GM12878 (cell line): Measurements from ENCODE around the gene ARGLU1. TPM values are rescaled to one million over a fixed set of nuclear protein-coding genes. Genes with fewer than 3 reads are reported as not detected.

ENCODE experiments used
- ATAC-seq: fragments of 200-7000 bp; cut with Tn5 transposase; 3 replicates; pipeline ENCODE4 v1.9.1; 2020; ENCODE audit warnings: mild to moderate bottlenecking, moderate library complexity
- BruUV-seq: library from RNA; stranded (reverse); fragments of 400-500 nt; replicated peaks from 2 replicates; lab custom pipeline; 2021; lab: Mats Ljungman, UMichigan
- CTCF ChIA-PET: fragments of 300-600 bp; sonication (Branson Sonifier 250); formaldehyde crosslinking; extraction: SDS; loops from one replicate; lab custom pipeline; 2021; ENCODE audit warnings: inconsistent platforms; lab: Yijun Ruan, JAX
- POLR2A ChIA-PET: fragments of 350-600 bp; formaldehyde crosslinking; extraction: SDS; loops from one replicate; lab custom pipeline; 2021; ENCODE audit warnings: inconsistent platforms; lab: Charles Lee
- RAD21 ChIA-PET: fragments of 300-600 bp; sonication (Branson Sonifier 250); formaldehyde crosslinking; loops from one replicate; lab custom pipeline; 2023; ENCODE audit warnings: antibody characterized with exemption; ENCODE audit not compliant: unreplicated experiment; lab: Charles Lee
- SMC1A ChIA-PET: fragments of 300-600 bp; sonication (Branson Sonifier 250); formaldehyde crosslinking; loops from one replicate; lab custom pipeline; 2023; ENCODE audit not compliant: unreplicated experiment, uncharacterized antibody; lab: Charles Lee
- DNase-seq: peaks from one replicate; pipeline ENCODE4 v3.0.0-alpha.2; 2011; ENCODE audit warnings: low read depth, low spot score
- FAIRE-seq: peaks from 3 replicates; lab custom pipeline; 2011; peaks lifted over from hg19 to GRCh38; lab: Jason Lieb, UNC
- H2AFZ ChIP-seq: 2 replicates; pipeline ENCODE4 v1.6.0; 2011; ENCODE audit warnings: low read depth, low read length, control low read depth; ENCODE audit not compliant: control insufficient read depth
- H3K27ac ChIP-seq: 2 replicates; pipeline ENCODE4 v1.5.1; 2011; ENCODE audit warnings: control low read depth; ENCODE audit not compliant: control insufficient read depth, insufficient read depth
- H3K27me3 ChIP-seq, 2 experiments: replicated peaks in 1 of 2; 2 replicates each; pipeline versions ENCODE4 v1.6.0 to v1.6.1; 2011; ENCODE audit warnings: low read length in 1 of 2; ENCODE audit not compliant: control insufficient read depth in 2 of 2, insufficient read depth in 2 of 2
- H3K36me3 ChIP-seq, 2 experiments: 2 replicates each; pipeline ENCODE4 v1.5.1; 2011; ENCODE audit warnings: low read length in 1 of 2; ENCODE audit not compliant: control insufficient read depth in 2 of 2, insufficient read depth in 2 of 2
- H3K4me1 ChIP-seq: 2 replicates; pipeline ENCODE4 v1.6.1; 2011; ENCODE audit warnings: mild to moderate bottlenecking, low read length, moderate library complexity, mixed read lengths; ENCODE audit not compliant: control insufficient read depth, insufficient read depth
- H3K4me2 ChIP-seq: 2 replicates; pipeline ENCODE4 v1.6.0; 2011; ENCODE audit warnings: control low read depth; ENCODE audit not compliant: control insufficient read depth, insufficient read depth
- H3K4me3 ChIP-seq: fragments of 200-600 bp; sonication (generic); 2 replicates; pipeline ENCODE4 v1.5.1; 2016
- H3K79me2 ChIP-seq: 2 replicates; pipeline ENCODE4 v1.6.0; 2011; ENCODE audit warnings: low read length; ENCODE audit not compliant: control insufficient read depth, insufficient read depth
- H3K9ac ChIP-seq: 2 replicates; pipeline ENCODE4 v1.8.0; 2011; ENCODE audit warnings: low read length, control low read depth, mixed read lengths; ENCODE audit not compliant: control insufficient read depth, insufficient read depth
- H3K9me3 ChIP-seq: replicated peaks from 3 replicates; pipeline ENCODE4 v1.5.1; 2011; ENCODE audit warnings: mild to moderate bottlenecking, low read length; ENCODE audit not compliant: control insufficient read depth, insufficient read depth
- H4K20me1 ChIP-seq: 2 replicates; pipeline ENCODE4 v1.6.0; 2011; ENCODE audit not compliant: control insufficient read depth, insufficient read depth
- CHD4 ChIP-seq: fragments of 200-600 bp; sonication (generic); IDR thresholded peaks from 2 replicates; pipeline ENCODE4 v1.6.1; 2016; ENCODE audit warnings: mild to moderate bottlenecking
- CREM ChIP-seq: IDR thresholded peaks from 2 replicates; pipeline ENCODE4 v1.6.1; 2014; ENCODE audit warnings: antibody characterized with exemption, low read depth
- EP300 ChIP-seq, 2 experiments: fragments of 150-350 bp in 1 of 2; IDR thresholded peaks; 2 replicates each; pipeline ENCODE4 v1.6.1; 2011 to 2012; ENCODE audit warnings: low read depth in 2 of 2, low read length in 2 of 2, borderline replicate concordance in 1 of 2, improper control_type of control experiment in 1 of 2, inconsistent platforms in 1 of 2; ENCODE audit not compliant: control insufficient read depth in 1 of 2
- FOXK2 ChIP-seq: fragments of 450-650 bp; IDR thresholded peaks from 2 replicates; pipeline ENCODE4 v1.6.1; 2017; ENCODE audit warnings: mild to moderate bottlenecking, moderate library complexity
- IKZF2 ChIP-seq, 2 experiments: fragments of 450-650 bp; IDR thresholded peaks; 2 replicates each; pipeline ENCODE4 v1.6.1; 2017; ENCODE audit warnings: mild to moderate bottlenecking in 2 of 2, moderate library complexity in 2 of 2
- IRF4 ChIP-seq: IDR thresholded peaks from 2 replicates; pipeline ENCODE4 v1.6.1; 2011; ENCODE audit warnings: low read depth, low read length
- NKRF ChIP-seq: fragments of 450-650 bp; conservative IDR thresholded peaks from 2 replicates; pipeline ENCODE4 v1.6.1; 2017; ENCODE audit warnings: mild to moderate bottlenecking, moderate library complexity
- NR2C1 ChIP-seq: fragments of 450-650 bp; IDR thresholded peaks from 2 replicates; pipeline ENCODE4 v1.6.1; 2017; ENCODE audit warnings: antibody characterized with exemption, mild to moderate bottlenecking, moderate library complexity
- RFX5 ChIP-seq: IDR thresholded peaks from 2 replicates; pipeline ENCODE4 v1.6.1; 2011; ENCODE audit warnings: low read depth, low read length, improper control_type of control experiment
- YBX1 ChIP-seq: fragments of 450-650 bp; IDR thresholded peaks from 2 replicates; pipeline ENCODE4 v1.6.1; 2016; ENCODE audit warnings: antibody characterized with exemption
- WGBS: methylation state at CpG from one replicate; pipeline ENCODE4 v1.1.6; 2016; ENCODE audit warnings: low lambda C conversion rate; ENCODE audit not compliant: insufficient replicate concordance, insufficient coverage; ENCODE audit errors: missing lambda C conversion rate; 5-methylcytosine and 5-hydroxymethylcytosine counted together
- in situ Hi-C: fragments of 300-500 bp; cut with MboI; formaldehyde crosslinking; loops from 9 replicates; pipeline ENCODE4 v1.14.3; 2018; ENCODE audit warnings: mixed read lengths
- intact Hi-C: fragments of 100-400 bp; cut with micrococcal nuclease; formaldehyde crosslinking; loops from one replicate; pipeline ENCODE4 v1.14.2; 2022; ENCODE audit not compliant: unreplicated experiment
- polyA plus RNA-seq, 11 experiments: library from polyadenylated mRNA; depleted of rRNA in 4 of 11; unstranded in 6 of 11; stranded (reverse) in 5 of 11; fragments of >200 nt; fragmentation: Nextera tagmentation in 4 of 11; fragmentation: Illumina TruSeq in 1 of 11; extraction: Ambion mirVana in 4 of 11; extraction: Trizol in 1 of 11; gene quantifications; 1 replicate in 1 of 11; 2 replicates in 10 of 11; pipeline versions ENCODE4 v1.2.1 to v1.2.3, GENCODE V29; 2011 to 2016; ENCODE audit warnings: inconsistent platforms in 2 of 11, missing spikeins in 2 of 11, low read depth in 1 of 11
- total RNA-seq, 4 experiments: library from RNA; depleted of rRNA in 3 of 4; stranded (reverse); fragments of >200 nt in 3 of 4; fragmentation: Illumina TruSeq in 1 of 4; extraction: Trizol in 1 of 4; gene quantifications; 2 replicates each; pipeline versions ENCODE4 v1.2.1 to v1.2.3, GENCODE V29; 2013 to 2021
- TF ChIP-seq, protein P1 (sequence below): fragments of 450-650 bp; formaldehyde crosslinking; IDR thresholded peaks from 2 replicates; pipeline ENCODE4 v1.4.0; 2020; ENCODE audit warnings: mild to moderate bottlenecking, moderate library complexity
- TF ChIP-seq, protein P2 (sequence below): fragments of 450-650 bp; IDR thresholded peaks from 2 replicates; pipeline ENCODE4 v1.6.1; 2017; ENCODE audit warnings: antibody characterized with exemption, mild to moderate bottlenecking, moderate library complexity

Gene ARGLU1
- total and polyA plus RNA-seq, 10 of the 15 experiments (the other 5 are each of a cell fraction or from before 2014, with no cell fraction given) = 47.1 to 197 (median 98.3) TPM

DNA sequence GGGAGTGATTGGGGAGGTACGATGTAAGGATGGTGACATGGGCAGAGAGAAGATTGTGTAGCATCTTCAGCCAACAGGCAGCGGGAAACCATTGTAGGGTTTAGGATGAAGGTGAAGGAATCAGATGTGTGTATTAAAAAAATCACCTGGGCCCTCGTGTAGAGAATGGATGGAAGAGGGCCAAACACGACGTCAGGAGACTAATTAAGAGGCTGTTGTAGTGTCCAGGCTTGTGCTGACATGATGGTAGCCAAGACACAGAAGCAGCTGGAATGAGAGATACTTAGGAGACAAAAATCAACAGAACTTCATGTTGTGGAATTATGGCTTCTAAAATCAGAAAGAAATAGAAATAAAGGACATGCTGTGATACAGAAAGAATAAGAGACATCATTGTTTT is 41.2 kb upstream of the ARGLU1 start:
- Histone ChIP-seq H3K9ac (no peak overlapping the region), H3K27me3 (no peaks in the 10 kb centered on the region), H3K79me2 (no peaks in the 10 kb centered on the region), H3K4me3 (no peak overlapping the region), H3K36me3 (no peaks in the 10 kb centered on the region), H2AFZ (no peak overlapping the region), H3K9me3 (no peaks in the 10 kb centered on the region), H3K4me1 (no peaks in the 10 kb centered on the region), H3K4me2 (no peak overlapping the region), H4K20me1 (no peaks in the 10 kb centered on the region), H3K27ac (no peak overlapping the region)
- ChIA-PET SMC1A (interaction anchor here (1.5 kb wide), 1 partner anchor 48 kb away, joined by 4 read pairs; no protein-coding TSS in a partner anchor), RAD21 (interaction anchor here (1.6 kb wide), 1 partner anchor 11 kb away, joined by 7 read pairs; no protein-coding TSS in a partner anchor), CTCF (interaction anchor here (1.0 to 3.8 kb wide), 2 partner anchors 10 to 52 kb away, joined by 3 to 20 read pairs; no protein-coding TSS in a partner anchor), POLR2A (interaction anchor here (1.0 kb wide), 1 partner anchor 11 kb away, joined by 3 read pairs; no protein-coding TSS in a partner anchor)
- in situ Hi-C loops = no loop called here
- TF ChIP-seq, protein P1, sequence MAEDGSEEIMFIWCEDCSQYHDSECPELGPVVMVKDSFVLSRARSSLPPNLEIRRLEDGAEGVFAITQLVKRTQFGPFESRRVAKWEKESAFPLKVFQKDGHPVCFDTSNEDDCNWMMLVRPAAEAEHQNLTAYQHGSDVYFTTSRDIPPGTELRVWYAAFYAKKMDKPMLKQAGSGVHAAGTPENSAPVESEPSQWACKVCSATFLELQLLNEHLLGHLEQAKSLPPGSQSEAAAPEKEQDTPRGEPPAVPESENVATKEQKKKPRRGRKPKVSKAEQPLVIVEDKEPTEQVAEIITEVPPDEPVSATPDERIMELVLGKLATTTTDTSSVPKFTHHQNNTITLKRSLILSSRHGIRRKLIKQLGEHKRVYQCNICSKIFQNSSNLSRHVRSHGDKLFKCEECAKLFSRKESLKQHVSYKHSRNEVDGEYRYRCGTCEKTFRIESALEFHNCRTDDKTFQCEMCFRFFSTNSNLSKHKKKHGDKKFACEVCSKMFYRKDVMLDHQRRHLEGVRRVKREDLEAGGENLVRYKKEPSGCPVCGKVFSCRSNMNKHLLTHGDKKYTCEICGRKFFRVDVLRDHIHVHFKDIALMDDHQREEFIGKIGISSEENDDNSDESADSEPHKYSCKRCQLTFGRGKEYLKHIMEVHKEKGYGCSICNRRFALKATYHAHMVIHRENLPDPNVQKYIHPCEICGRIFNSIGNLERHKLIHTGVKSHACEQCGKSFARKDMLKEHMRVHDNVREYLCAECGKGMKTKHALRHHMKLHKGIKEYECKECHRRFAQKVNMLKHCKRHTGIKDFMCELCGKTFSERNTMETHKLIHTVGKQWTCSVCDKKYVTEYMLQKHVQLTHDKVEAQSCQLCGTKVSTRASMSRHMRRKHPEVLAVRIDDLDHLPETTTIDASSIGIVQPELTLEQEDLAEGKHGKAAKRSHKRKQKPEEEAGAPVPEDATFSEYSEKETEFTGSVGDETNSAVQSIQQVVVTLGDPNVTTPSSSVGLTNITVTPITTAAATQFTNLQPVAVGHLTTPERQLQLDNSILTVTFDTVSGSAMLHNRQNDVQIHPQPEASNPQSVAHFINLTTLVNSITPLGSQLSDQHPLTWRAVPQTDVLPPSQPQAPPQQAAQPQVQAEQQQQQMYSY (CRISPR knock-in tag) = no peak
- TF ChIP-seq EP300 (IDR thresholded peaks at IDR 0.05; ENCODE audit: borderline replicate concordance in 1 of 2, control insufficient read depth in 1 of 2, low read depth in 2 of 2, low read length in 2 of 2) = no peak
- no peak for TF ChIP-seq CHD4
- no peak for TF ChIP-seq YBX1
- TF ChIP-seq IRF4 = no peak
- no peak for TF ChIP-seq NR2C1
- TF ChIP-seq FOXK2 = no peak
- TF ChIP-seq, protein P2, sequence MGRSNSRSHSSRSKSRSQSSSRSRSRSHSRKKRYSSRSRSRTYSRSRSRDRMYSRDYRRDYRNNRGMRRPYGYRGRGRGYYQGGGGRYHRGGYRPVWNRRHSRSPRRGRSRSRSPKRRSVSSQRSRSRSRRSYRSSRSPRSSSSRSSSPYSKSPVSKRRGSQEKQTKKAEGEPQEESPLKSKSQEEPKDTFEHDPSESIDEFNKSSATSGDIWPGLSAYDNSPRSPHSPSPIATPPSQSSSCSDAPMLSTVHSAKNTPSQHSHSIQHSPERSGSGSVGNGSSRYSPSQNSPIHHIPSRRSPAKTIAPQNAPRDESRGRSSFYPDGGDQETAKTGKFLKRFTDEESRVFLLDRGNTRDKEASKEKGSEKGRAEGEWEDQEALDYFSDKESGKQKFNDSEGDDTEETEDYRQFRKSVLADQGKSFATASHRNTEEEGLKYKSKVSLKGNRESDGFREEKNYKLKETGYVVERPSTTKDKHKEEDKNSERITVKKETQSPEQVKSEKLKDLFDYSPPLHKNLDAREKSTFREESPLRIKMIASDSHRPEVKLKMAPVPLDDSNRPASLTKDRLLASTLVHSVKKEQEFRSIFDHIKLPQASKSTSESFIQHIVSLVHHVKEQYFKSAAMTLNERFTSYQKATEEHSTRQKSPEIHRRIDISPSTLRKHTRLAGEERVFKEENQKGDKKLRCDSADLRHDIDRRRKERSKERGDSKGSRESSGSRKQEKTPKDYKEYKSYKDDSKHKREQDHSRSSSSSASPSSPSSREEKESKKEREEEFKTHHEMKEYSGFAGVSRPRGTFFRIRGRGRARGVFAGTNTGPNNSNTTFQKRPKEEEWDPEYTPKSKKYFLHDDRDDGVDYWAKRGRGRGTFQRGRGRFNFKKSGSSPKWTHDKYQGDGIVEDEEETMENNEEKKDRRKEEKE = no peak
- TF ChIP-seq IKZF2 (IDR thresholded peaks at IDR 0.05) = no peak
- no peak for TF ChIP-seq CREM
- TF ChIP-seq RFX5 = no peak
- no peak for TF ChIP-seq NKRF
- 8% methylated on average over 5 of the region's 5 CpGs for WGBS
- intact Hi-C loops = no loop called here
- no TSS peak for BruUV-seq
- ATAC-seq (no peak), FAIRE-seq (no peak), DNase-seq (no peak)
